ENCODE measurements around the gene OR52K2.

DNA sequence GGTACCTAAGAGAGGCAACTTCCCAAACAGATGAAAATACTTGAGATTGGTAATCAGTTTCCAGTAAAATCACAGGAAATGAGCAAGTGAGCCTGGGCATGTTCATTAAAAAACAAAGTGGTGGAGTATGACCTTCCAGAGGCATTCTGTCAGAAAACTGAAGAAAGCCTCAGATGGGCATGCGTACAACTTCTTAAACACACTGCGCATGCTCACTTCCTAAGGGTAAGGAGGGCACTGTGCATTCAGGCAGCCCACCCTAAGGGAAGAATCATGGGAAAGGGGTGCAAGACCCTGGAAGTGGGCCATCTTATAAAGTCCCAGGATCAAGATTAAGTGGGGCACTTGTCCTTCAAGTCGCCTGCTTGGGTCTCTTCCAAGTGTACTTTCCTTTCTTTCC lies 4.0 kb downstream of the OR52K2 start:
- no peak for TF ChIP-seq POLR2AphosphoS5 (IDR thresholded peaks at IDR 0.05; ENCODE audit: borderline replicate concordance, low read depth, low read length)
- TF ChIP-seq EZH2 (IDR thresholded peaks at IDR 0.05), result no peak

Measured in SK-N-MC (cell line).